SH-SY5Y (cell line): Measurements from ENCODE around the gene DNAH5.

Experiments used
- GATA2 ChIP-seq: IDR thresholded peaks from 2 replicates; pipeline ENCODE4 v1.6.1; 2011; ENCODE audit warnings: mild to moderate bottlenecking, low read depth, low read length
- GATA3 ChIP-seq: IDR thresholded peaks from 2 replicates; pipeline ENCODE4 v1.6.1; 2011; ENCODE audit warnings: low read depth, mild to moderate bottlenecking, low read length, moderate library complexity

Gene DNAH5, protein sequence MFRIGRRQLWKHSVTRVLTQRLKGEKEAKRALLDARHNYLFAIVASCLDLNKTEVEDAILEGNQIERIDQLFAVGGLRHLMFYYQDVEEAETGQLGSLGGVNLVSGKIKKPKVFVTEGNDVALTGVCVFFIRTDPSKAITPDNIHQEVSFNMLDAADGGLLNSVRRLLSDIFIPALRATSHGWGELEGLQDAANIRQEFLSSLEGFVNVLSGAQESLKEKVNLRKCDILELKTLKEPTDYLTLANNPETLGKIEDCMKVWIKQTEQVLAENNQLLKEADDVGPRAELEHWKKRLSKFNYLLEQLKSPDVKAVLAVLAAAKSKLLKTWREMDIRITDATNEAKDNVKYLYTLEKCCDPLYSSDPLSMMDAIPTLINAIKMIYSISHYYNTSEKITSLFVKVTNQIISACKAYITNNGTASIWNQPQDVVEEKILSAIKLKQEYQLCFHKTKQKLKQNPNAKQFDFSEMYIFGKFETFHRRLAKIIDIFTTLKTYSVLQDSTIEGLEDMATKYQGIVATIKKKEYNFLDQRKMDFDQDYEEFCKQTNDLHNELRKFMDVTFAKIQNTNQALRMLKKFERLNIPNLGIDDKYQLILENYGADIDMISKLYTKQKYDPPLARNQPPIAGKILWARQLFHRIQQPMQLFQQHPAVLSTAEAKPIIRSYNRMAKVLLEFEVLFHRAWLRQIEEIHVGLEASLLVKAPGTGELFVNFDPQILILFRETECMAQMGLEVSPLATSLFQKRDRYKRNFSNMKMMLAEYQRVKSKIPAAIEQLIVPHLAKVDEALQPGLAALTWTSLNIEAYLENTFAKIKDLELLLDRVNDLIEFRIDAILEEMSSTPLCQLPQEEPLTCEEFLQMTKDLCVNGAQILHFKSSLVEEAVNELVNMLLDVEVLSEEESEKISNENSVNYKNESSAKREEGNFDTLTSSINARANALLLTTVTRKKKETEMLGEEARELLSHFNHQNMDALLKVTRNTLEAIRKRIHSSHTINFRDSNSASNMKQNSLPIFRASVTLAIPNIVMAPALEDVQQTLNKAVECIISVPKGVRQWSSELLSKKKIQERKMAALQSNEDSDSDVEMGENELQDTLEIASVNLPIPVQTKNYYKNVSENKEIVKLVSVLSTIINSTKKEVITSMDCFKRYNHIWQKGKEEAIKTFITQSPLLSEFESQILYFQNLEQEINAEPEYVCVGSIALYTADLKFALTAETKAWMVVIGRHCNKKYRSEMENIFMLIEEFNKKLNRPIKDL (N-terminal part only)

DNA sequence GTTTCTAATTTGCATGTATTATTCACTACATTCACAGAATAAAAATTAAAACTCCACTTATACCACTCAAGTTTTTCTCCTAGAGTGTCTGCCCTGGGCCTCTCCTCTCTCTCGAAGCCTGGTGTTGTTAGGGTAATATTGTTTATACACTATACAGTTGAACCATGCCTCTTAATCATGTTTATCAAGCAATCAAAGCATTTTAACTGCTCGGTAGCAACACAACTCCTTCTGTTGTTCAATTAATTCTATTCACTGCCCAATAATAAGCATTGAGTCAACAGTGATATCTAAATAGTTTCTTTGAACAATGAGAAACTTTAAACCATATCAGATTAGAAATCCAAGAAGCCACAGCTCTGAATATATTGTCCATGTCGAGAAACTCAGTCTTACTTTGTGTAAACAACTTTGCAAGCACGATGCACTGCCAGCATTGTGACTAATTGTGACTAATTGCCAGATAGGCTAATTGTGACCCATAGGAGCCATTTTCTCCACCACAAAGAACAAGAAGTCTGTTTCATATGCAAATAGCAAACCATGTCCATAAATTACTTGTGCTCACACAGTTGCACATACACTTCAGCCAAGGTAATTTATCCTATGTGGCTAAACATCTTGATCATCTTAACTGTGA, at the start of gene DNAH5:
Gene DNAH5 (minus strand): TSS at position 129 of the 640 bp plus-strand sequence. CDS start 250 bp downstream, outside the sequence.
- TF ChIP-seq GATA2 (no peak), GATA3 (no peak)

DNA sequence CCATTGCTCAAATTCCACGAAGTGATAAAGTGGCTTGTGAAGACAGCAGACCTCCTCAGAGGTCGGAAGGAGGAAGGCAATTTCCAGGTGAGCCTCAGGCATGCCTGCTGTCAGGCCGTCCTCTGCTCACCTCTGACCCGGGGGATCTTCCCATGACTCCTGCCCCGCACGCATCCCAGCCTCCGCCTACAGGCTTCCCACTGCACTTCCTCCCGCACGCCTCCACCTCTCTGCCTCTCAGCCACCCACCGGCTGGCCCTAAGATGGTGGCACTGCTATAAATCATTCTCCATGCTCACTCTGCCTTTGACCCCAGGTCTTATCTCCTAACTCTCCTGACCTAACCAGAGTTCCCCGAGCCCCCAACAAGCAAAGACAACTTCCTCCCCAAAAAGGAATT, 49.4 kb upstream of the DNAH5 start:
- TF ChIP-seq GATA2 = no peak
- no peak for TF ChIP-seq GATA3

DNA sequence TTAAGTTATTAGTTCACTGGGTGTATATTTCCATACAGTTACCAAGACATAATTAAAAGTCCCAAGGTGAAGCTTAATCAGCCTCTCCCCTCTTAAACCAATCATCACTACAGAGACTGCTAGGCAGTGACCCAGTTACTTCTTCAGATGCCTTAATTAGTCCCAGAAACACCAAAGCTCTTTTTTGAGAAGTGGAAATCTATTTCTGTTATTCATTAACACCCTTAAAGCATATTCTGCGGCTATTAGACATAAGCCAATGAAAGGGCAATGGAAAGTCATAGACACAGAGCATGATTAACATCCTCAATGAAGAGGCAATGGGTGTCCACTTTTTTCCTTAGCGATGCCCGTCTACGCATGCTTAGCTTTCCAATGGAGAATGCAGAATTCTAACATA, 48.3 kb upstream of the DNAH5 start:
- no peak for TF ChIP-seq GATA2
- TF ChIP-seq GATA3 = no peak

DNA sequence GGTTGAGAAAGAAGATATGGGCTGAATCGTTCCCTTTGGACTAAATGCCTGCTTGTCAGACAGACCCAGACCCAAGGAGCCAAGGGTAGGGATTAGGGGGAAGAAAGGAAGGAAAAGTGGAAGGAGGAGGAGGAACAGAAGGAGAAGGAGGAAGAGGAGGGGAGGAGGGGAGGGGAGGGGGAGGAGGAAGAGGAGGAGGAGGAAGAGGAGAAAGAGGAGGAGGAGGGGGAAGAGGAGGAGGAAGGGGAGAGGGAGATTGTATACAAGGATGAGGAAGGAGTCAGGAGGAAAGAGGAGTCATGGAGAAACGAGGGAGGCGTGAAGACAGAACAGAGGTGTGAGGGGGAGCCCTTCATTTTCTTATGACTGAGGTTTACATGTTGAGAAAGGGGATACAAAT, 46.9 kb upstream of the DNAH5 start:
- TF ChIP-seq GATA2 (no peak), GATA3 (no peak)

DNA sequence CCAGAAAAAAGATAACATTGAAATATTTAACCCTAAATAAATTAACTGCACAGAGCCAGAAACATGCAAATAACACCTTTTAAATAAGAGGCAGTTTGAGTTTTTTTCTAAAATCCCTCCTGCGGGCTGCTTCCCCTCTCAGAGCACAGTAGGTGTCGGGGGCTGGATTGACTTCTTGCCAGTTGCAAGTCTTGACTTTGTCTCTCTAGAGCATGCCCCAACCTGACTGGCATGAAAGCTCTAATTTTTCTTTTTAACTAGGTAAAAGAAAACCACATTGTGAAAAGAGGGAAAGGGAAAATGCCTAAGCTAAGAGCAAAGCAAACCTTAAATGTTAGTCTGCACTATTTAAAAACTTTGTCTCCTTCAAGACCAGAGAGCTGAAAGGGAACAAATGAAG, 46.4 kb upstream of the DNAH5 start:
- TF ChIP-seq GATA3 (no peak), GATA2 (no peak)

DNA sequence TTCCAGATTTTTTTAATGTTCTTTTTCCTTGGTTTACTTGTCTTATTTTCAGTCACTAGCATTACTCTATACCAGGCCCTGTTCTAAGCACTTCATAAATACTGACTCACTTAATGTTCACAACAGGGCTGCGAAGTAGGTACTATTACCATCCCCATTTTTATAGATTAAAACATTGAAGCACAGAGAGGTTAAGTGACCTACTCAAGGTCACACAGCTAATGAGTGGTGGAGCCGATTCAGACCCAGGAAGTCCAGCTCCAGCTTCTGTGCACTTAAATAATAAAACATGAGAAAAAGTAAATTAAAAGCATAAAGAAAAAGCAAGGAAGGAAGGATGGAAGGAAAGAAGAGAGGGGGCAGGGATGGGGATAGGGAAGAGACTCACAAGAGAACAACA, 45.3 kb upstream of the DNAH5 start:
- TF ChIP-seq GATA3 = no peak
- no peak for TF ChIP-seq GATA2

DNA sequence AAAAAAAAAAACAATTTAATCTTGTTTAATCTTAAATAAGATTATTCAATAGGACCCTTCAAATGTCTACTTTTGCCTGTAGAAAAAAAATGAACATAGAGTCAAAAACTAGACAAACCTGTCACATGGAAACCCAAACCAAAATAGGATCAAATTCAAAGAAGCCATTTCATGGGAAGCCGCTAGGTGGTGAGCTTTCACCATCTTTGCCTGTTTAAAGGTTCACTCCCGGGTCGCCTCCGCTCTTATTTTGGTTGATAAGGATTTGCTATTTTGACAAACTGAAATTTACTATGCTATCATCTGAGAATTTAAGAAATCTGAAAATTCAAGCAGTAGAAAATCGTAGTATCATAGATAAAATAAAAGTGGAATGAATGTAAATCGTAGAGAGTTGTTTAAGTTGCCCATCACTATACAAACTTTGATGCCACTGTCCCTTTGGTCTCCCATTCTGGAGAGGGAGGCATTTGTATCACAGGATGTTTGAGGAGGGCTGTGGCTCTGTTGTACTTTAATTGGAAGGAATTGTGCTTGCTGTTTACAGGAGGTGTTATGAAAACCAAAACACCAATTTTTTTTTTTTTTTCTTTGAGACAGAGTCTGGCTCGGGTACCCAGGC, 43.5 kb upstream of the DNAH5 start:
- TF ChIP-seq GATA2 (no peak), GATA3 (no peak)

DNA sequence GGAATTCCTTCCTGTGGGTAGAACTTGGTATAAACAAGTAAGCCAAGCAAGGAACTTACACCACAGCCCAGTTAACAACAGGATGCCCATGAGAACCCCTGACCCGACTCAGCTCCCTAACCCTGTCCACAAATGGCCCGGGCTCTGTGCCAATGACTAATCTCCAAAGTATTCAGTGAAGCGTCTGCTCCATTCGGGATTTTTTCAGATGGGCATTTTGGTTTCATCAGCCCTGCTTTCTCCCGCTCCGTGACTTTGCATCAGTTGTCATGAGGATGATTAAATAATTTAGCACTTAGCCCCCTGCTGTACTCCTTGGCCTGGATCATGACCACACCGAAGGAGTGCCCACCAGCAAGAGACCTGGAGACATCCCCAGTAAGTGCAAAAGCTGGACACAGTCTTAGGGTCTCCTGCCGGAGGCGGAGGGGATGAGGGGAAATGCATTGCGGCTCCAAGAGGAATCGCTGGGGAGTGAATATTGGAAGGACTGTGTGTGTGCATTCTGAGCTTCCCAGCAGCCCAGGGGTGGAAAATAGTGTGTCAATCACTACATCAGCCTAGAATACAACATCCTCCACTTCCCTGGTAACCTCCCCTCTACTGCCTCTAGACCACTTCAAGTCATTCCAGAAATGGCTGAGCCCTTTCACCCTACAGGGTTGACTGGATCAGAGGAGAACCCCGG, 41.4 kb upstream of the DNAH5 start:
- TF ChIP-seq GATA2 = no peak
- TF ChIP-seq GATA3 = no peak

DNA sequence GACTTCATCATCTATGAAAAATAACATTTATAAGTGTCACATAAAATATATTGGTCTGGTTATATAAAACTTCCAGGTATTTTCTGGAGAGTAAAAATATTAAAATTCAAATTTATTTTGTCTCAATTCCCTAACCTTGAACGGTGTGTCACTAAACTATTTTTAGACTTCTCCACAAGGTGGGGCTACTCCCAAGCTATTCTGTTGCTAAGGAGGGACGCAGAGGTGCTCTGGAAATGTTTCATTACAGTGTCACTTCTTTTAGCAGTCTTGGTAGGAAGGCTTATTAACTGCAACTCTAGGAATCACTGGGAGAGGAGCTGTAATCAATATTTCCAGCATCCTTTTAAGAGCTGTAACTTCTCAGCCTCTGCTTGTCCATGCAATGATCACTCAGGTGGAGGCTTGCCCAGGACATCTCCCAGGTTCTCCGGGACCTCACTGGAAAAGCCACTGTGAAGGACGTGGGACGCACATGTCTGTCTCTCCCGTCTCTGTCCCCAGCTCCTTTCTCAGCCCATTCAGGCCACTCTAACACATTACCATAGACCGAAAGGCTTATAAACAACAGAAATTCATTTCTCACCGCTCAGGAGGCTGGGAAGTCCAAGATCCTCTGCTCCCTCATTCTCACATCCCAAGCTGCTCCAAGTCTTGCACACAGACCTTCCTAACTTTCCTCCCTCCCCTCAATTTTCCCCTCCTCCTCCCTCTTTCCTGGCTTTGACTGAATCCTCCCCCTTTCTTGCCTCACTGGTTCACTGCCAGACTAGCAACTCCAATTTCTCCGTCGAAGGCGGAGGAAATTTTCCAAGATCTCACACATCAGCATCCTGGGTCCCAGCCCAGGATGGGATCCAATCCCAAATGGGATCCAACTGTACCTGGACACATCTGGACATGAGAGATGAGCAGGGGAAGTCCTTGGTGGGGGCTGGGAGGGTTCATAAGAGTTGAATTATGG, 32.7 kb upstream of the DNAH5 start:
- TF ChIP-seq GATA2 = no peak
- TF ChIP-seq GATA3 = no peak

DNA sequence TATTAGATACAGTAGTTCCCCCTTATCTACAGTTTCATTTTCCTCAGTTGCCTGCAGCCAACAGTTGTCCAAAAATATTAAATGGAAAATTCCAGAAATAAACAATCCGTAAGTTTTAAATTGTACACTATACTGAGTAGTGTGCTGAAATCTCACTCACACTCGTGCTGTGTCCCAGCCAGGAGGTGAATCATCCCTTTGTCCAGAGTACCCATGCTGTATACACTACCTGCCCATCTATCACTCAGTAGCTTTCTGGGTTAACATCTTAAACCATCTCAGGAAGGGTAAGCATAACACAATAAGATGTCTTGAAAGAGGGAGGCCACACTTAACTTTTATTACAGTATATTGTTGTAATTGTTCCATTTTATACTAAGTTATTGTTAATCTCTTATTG, 31.7 kb upstream of the DNAH5 start:
- no peak for TF ChIP-seq GATA2
- no peak for TF ChIP-seq GATA3

DNA sequence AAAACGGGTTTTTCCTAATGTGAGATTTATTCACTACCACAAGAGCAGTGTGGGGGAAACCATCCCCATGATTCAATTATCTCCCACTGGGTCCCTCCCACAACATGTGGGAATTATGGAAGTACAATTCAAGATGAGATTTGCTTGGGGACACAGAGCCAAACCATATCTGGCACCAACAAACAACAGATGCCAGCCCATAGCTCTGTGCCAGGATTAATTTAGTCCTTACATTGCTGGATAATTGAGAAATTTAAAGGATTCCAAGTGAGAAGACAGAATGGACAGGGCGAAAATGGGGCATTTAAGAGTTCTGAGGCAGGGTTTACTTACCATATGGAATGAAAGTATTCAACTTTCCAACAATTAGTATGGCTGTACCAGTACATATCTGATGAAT, 30.8 kb upstream of the DNAH5 start:
- TF ChIP-seq GATA3 = no peak
- no peak for TF ChIP-seq GATA2

DNA sequence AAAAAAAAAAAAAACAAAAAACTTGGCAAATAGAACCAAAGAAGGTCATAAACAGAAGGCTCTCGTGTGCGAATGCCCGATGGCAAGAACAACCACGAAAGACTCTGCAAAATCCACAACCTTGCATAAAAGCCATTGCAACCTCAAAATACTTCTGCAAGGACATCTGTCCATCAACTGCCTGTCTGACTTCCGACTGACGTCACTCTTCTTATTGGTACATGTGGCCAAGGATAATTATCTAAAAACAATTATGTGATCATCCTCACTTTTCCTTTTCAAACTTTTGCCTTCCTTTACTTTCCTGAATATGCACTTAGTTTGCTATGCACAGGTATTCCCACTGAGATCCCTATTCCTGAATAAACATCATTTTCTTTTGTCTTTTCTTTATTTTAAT, 29.2 kb upstream of the DNAH5 start:
- TF ChIP-seq GATA2 (no peak), GATA3 (no peak)
